ENCODE measurements around the gene RARS1.

The RARS1 gene

DNA sequence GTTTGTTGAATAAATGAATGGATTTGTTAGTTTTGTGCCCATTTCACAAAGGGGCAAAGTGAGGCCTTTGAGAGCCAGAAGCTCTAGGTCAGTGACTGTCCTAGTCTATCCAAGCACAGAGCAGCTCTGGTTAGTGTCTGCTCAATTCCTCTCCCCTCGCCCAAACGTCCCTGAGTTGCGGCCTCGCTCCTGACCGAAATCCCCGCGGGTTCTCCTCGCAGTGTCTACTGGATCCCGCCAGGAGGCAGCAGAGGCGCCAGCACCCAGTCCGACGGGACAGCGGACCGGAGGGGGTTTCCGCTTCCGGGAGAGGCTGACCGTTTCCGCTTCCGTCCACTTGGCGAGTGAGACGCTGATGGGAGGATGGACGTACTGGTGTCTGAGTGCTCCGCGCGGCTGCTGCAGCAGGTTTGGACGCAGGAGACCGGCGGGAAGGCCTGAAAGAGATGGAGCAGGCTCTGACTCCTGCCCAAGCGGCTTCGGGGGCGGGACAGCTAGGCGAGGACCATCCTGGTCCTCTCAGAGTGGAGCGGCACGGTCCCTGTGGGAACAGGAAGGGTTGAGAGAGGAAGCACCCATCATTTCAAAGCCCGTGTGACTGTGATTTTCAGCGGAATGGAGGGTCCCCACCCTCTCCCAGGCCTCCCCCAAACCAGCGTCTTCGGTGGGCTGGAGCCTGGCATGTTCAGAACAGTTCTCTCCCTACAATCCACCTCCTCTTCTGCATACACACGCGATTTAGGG lies at the start of gene RARS1:
Gene RARS1 (plus strand): TSS at position 336 of the 744 bp plus-strand sequence. CDS start 28 bp downstream, at position 364.
- DNase-seq (ENCODE audit: low read depth) = peak; percentile 78

DNA sequence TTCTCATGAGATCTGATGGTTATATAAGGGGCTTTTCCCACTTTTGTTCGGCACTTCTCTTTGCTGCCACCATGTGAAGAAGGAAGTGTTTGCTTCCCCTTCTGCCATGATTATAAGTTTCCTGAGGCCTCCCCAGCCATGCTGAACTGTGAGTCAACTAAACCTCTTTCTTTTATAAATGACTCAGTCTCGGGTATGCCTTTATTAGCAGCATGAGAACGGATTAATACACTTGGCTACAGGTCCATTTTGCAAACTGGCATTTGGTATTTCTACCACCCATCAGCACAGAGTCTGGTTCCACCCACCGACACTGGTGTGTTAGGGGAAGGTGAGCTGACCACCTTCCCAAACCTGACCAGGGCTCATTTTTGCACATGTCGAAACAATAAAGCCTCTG lies 47.9 kb upstream of the RARS1 start:
- no peak for DNase-seq (ENCODE audit: low read depth)

DNA sequence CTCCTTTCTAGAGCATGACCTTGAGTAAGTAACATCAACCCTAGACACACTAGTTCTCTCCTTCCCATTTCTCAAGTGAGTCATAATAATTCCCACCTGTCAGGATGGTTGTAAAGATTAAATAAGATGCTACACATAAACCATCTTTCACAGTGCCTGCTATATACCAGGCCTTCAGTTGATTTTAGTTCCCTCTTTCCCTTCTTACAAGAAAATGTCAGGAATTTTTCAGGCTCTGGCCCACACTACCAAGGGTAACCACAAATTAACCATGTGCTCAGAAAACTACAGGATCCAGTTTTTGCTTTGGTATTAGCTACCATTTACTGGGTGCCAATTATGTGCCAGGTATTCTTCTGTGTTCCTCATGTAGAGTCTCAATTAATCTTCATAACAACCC lies 42.7 kb upstream of the RARS1 start:
- DNase-seq (ENCODE audit: low read depth) = no peak

DNA sequence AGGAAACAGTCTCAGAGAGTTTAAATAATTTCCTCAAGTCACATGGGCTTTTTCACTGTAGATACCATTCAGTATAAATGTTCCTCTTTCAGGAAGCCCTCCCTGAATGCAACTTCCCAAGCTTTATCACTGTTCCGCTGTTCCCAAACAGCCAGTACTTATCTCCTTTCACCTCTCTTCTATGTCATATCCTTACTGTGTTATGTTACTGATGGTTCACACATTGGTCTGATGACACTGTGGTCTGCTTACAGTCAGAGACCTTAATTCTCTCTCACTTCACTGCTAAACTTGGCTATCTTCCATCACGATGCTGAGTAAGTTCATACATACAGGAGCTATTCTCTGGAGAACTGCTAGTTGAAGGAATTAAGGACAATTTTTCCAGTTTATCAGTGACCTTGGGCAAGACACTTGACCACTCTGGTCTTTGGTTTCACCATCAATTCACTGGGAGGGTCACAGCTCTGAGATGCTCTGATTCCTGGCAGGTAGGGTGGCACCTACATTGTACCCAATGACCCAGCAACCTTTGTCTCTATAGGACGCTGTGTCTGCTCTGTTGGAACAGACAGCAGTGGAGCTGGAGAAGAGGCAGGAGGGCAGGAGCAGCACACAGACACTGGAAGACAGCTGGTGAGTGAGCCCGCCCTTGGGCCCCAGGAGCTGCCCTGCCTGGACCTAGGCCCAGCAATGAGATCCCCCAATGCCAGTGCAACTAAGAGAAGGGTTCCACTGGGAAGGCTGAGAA lies 42.1 kb upstream of the RARS1 start:
- DNase-seq (ENCODE audit: low read depth) = no peak

DNA sequence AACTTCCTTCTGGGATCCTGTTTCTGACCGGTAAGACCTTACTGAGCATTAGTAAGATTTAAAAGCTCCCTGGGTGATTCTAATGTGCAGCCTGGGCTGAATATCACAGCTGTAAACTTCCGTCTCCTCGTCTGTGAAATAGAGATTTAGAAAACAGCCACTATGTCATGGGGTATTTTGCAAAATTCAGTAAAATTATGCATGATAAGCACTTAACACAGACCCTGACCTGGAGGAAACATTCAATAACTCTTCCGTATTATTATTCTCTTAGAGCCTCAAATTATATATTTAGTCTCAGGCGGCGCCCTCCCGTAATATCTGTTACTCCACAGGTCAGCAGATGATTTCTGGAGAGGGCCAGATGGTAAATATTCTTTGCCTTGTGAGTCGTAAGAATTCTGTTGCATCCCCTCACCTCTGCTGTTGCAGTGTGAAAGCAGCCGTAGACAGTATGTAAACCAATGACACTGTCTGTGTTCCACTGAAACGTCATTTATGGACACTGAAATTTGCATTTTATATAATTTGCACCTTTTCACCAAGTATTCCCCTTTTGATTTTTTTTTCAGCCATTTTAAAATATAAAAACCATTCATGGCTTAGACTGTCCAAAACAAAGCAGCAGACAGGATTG lies 39.2 kb upstream of the RARS1 start:
- no peak for DNase-seq (ENCODE audit: low read depth)

DNA sequence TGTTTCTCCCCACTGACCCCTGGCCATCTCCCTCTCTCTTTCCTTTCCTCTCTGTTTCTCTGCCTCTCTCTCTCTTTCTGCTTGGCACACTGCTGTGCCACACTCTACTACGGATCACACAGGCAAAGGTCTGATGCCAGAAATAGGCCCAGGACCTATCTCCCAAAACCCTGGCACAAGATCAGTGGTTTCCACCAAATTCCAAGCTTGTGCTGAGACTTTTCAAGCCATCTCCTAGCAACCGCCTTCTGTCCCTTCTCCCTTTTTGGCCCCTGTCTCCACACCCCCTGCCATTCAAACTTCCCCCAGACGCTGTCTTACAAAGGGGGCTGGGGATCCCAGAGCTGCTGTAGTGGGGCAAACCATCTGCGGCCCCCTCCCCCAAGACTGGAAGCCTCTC lies 38.5 kb upstream of the RARS1 start:
- DNase-seq (ENCODE audit: low read depth) = no peak

DNA sequence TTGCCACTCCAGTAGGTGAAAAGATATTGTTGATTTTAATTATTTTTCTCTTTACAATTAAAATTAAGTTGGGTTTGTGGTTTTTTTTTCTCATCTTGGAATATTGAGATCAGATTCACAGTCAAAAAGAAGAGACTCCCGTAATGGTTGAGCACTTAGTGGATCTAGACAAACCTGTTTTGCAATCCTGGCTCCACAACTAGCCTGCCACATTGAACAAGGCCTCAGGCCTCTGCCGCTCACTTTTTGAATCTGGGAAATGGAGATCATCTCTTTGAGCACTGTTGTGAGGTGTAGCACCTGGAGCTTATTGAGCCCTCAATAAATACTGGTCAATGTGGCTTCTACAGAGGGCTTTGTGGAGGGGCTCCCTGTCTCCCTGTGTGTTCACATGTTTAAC lies 37.1 kb upstream of the RARS1 start:
- no peak for DNase-seq (ENCODE audit: low read depth)

DNA sequence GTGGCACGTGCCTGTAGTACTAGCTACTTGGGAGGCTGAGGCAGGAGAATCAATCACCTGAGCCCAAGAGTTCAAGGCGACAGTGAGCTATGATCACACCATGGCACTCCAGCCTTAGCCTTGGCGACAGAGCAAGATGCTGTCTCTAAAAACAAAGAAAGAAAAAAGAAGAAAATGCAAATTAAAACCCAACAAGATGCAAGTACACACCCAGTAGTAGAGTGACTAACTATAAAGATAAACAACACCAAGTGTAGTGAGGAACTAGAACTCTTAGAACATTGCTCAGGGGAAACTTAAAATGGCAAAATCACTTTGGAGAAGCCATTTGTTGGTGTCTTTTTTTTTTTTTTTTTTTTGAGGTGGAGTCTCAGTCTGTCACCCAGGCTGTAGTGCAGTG lies 34.7 kb upstream of the RARS1 start:
- no peak for DNase-seq (ENCODE audit: low read depth)

DNA sequence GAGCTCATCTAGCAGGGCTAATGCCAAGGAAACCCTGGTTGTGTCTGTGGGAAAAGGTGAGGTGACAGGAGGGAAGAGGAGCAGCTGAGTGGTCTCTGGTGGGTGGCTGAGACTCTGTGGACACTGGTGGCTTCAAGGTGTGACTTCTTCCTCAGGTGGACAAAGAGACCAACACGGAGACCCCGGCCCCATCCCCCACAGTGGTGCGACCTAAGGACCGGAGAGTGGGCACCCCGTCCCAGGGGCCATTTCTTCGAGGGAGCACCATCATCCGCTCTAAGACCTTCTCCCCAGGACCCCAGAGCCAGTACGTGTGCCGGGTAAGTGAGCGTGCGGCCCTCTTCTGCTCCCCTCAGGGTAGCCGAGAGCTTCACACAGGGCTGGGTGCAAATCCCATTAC lies 31.1 kb upstream of the RARS1 start:
- no peak for DNase-seq (ENCODE audit: low read depth)

DNA sequence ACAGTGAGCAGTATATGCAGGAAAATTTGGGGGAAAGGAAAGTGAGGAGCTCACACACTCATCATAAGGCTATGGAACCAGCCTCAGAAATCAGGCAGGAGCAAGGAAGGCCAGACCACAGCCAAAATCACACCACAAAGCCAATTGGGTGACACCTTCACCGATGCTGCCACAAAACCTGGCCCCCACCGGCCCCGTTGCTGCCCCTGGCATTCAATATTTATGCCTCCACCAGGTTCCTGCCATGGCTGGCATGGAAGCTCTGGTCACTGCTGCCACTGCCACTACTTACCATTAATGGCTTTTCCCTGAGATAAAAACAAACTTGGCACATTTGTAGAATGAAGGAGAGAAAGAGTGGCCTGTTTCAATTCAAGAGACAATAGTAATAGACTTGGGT lies 28.7 kb upstream of the RARS1 start:
- no peak for DNase-seq (ENCODE audit: low read depth)

DNA sequence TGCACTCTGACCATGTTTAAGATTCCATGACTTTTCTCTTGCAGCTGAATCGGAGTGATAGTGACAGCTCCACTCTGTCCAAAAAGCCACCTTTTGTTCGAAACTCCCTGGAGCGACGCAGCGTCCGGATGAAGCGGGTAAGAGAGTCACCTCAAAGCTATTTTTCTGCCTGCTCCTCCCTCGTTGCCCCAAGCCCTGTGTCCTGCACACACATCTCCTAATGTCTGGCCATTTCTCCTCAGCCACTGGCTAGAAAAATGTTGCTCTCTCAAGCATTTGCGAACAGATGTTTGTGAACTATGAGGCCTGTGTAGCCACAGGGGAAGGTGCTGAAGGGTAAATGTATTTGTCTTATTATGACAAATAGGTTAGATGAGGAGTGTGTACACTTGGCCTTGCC lies 25.7 kb upstream of the RARS1 start:
- DNase-seq (ENCODE audit: low read depth) = no peak

DNA sequence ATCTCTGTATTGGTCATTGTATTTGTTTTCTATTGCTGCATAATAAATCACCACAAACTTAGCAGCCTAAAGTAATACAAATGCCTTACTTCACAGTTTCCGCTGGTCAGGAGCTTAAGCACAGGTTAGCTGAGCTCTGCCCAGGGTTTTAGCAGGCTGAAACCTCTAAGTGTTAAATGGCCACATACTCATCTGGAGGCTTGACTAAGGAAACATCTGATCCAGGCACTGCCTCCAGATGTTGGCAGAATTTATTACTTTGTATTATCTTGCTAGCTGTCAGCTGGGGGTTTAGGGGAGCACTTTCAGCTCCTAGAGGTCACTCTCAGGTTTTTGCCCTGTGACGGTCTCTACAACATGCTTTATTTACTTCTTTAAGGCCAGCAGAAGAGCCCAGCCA lies 23.2 kb upstream of the RARS1 start:
- DNase-seq (ENCODE audit: low read depth) = no peak

DNA sequence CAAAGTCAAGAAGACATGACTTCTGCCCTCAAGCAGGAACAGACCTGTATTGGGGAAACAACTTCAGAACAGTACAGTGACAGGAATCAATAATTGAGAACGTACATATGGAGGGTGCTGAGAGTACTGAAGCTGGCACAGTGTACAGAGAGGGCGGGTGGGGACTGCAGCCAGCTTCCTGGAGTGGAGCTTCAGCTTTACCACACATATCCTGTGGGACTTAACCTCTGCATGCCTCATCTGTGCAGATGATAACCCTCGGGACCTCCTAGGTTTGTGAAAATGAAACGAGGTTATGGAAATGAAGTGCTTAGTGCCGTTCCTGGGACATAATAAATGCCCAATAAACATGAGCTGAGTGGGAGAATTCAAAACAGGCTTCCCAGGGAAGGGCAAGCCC lies 22.1 kb upstream of the RARS1 start:
- DNase-seq (ENCODE audit: low read depth) = no peak

DNA sequence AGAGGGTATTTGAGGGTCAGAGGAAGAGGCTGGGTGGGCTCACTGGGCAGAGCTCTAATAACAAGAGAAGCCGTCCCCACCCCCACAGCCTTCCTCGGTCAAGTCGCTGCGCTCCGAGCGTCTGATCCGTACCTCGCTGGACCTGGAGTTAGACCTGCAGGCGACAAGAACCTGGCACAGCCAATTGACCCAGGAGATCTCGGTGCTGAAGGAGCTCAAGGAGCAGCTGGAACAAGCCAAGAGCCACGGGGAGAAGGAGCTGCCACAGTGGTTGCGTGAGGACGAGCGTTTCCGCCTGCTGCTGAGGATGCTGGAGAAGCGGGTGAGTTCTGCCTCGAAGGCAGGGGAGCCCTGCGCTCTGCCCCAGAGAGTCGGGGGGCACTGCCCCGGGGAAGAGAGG lies 21.6 kb upstream of the RARS1 start:
- no peak for DNase-seq (ENCODE audit: low read depth)

DNA sequence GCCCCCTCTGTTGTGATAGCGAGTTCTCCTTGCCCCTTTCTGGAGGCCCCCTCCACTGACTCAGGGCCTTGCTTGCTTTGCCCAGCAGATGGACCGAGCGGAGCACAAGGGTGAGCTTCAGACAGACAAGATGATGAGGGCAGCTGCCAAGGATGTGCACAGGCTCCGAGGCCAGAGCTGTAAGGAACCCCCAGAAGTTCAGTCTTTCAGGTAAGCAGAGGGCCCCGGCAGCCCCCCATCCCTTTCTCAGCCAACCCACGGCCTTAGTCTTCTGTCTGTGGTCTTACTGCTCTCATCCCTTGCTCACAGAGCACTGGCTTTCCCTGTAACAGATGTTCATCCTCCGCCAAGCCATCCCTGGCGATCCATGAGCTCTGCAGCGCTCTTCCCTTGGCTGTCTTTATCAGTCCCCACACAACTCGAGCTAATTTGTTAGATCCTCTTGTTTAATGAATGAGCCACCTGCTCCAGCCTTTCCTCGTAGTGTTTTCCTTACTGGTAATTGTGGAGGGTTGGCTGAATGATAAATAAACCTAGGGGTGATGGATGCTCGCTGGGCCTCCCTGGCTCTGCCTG lies 18.4 kb upstream of the RARS1 start:
- no peak for DNase-seq (ENCODE audit: low read depth)

DNA sequence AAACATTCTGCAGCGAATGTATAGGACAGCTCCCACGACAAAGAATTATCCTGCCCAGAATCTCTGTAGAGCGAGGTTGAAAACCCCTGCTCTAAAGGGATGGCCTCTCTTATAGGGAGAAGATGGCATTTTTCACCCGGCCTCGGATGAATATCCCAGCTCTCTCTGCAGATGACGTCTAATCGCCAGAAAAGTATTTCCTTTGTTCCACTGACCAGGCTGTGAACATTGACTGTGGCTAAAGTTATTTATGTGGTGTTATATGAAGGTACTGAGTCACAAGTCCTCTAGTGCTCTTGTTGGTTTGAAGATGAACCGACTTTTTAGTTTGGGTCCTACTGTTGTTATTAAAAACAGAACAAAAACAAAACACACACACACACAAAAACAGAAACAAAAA lies 17.4 kb upstream of the RARS1 start:
- no peak for DNase-seq (ENCODE audit: low read depth)

DNA sequence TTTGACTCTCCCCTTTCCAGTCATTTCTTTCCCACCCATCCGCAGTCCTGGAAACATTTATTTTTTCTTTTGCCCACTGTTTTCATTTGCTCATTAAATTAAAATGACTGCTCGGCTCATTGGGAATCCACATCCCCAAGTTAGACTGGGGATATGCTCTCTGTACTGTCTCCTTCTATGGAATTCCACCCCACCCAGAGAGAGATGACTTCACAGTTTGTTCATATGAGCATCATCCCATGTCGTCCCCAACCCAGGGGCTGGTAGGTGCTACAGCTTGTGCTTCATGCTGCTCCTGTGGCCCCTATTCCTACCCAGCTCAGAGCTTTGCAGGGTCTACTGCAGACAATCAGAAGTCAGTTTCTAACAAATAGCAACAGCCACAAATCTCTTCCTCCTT lies 16.5 kb upstream of the RARS1 start:
- DNase-seq (ENCODE audit: low read depth) = no peak

DNA sequence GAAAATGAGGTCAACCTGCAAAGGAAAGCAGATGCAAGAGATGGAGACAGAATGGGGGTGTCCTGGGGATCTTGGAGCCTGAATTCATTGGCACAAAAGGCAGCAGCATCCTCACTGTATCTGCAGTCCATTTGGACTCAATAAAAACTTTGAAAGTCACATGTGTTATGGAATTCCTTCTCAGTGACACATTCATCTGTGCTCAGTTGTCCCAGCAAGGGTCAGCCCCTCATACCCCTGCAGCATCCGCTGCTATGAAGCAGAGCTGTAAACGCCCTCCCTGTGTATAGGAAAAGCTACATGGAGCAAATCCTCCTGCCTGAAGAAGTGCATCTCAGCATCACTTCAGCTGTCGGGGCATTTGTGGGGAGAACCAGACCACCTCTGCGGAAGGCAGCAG lies 14.5 kb upstream of the RARS1 start:
- DNase-seq (ENCODE audit: low read depth) = no peak

DNA sequence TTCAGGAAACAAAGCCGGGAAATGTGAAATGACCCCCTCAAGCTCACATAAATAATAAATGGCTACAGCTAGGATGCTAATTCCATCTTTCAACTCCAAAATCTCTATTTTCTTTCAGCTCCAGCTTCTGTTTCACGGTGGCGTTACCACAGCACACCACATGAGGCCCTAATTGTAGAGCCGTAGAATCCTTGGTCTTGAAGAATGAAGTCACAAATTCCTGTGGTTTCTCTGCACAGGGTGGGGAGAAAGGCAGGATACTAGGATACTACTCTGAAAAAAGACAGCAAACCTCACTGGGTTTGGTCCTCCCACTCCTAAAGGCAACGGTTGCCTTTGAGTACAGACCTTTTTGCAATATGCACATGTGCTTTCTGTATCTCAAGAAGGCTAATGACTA lies 13.9 kb upstream of the RARS1 start:
- DNase-seq (ENCODE audit: low read depth) = no peak

DNA sequence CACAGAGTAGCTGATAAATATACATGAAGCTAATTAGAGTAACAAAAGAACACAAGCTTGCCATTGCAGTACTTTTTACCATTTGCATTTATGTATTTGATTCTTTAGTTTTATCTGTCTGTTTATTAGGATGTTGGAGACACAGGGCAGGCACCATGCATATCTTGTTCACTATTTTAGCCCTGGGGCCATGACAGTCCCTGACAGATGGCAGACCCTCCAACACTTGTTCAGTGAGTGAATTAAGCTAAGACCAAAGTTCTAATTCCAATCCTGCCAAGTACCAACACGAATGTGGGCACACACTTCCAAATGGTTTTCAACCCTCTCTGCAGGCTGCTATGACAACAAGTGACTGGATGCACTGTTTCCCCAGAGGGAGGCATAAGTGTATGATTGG lies 12.0 kb upstream of the RARS1 start:
- DNase-seq (ENCODE audit: low read depth) = no peak

DNA sequence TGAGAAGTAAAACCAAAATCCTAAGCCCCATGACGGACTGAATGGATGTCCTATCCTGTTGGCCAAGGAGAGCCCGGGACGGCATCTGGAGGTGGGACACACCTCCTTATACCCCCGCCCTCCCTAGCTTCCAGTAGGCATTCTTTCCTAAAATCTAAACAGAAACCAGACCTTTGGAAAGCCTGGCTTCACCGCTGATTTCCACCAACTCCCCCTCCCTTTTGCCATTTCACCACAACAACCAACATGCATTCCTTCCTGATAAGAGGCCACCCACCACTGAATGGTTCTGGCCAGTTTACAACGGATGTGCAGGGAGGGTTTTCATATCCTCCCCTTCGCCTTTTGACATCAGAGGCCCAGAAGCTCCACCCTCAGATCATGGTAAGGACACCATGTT lies 9.2 kb upstream of the RARS1 start:
- DNase-seq (ENCODE audit: low read depth) = no peak

DNA sequence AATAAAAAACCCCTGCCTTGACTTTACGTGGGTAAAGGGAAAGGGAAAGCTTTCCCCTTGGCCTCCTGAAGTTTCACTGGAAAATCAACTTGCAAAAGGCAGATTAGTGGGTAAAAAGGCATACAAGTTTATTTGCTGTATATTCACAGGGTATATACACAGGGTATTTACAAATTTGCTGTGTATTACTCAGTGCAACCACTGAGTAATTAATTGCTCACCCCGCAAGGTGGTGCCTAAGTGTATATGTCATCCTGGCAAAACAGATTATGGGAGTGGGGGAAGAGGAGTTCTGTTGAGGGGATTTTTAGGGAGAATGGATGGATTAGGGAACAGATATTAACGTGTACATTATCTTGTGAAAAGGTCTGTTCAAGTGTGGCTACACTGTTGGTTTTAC lies 7.1 kb upstream of the RARS1 start:
- no peak for DNase-seq (ENCODE audit: low read depth)

DNA sequence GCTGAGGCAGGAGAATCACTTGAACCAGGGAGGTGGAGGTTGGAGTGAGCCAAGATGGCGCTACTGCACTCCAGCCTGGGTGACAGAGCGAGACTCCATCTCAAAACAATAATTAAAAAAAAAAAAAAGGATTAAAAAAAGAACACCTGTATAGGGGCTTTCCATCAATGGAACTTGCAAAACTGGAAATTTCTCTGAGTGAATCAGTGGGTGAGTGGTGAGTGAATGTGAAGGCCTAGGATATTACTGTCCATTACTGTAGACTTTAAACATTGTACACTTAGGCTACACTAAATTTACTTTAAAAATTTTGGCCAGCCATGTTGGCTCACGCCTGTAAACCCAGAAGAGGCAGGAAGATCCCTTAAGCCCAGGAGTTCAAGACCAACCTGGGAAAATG lies 5.7 kb upstream of the RARS1 start:
- DNase-seq (ENCODE audit: low read depth) = no peak

All from activated T-helper 1 cell treated with Interleukin-2 at 50 U/mL for 16 hours (primary cell).